K562 (cell line): ENCODE data around the gene MTARC2. TPM values are rescaled to one million over a fixed set of nuclear protein-coding genes. Genes with fewer than 3 reads are reported as not detected.

ENCODE experiments used
- CEBPG ChIP-seq, 3 experiments: fragments of 200-800 bp in 1 of 3; sonication (Bioruptor generic) in 1 of 3; sonication (generic) in 1 of 3; formaldehyde crosslinking in 1 of 3; IDR thresholded peaks in 2 of 3; conservative IDR thresholded peaks in 1 of 3; 2 replicates each; pipeline versions ENCODE4 v1.6.1 to v1.8.0; 2016 to 2022; ENCODE audit warnings: missing compliant biosample characterization in 2 of 3, missing genetic modification characterization in 2 of 3, mild to moderate bottlenecking in 1 of 3, missing genetic modification reagents in 1 of 3
- CXXC5 ChIP-seq: fragments of 250-450 bp; sonication (Bioruptor Pico); IDR thresholded peaks from 2 replicates; pipeline ENCODE4 v1.8.0; 2022; ENCODE audit warnings: inconsistent platforms, mild to moderate bottlenecking, moderate library complexity
- FOXK1 ChIP-seq: sonication (generic); formaldehyde crosslinking; IDR thresholded peaks from 2 replicates; pipeline ENCODE4 v1.8.0; 2022; ENCODE audit warnings: missing genetic modification reagents, mild to moderate bottlenecking, borderline replicate concordance
- JUN ChIP-seq, 2 experiments: sonication (generic) in 1 of 2; formaldehyde crosslinking in 1 of 2; IDR thresholded peaks; 2 replicates each; pipeline versions ENCODE4 v1.6.1 to v1.8.0; 2012 to 2022; ENCODE audit warnings: borderline replicate concordance in 2 of 2, mild to moderate bottlenecking in 2 of 2, improper control_type of control experiment in 1 of 2, low read depth in 1 of 2, low read length in 1 of 2, missing genetic modification reagents in 1 of 2
- KDM1A ChIP-seq, 2 experiments: fragments of 450-650 bp; IDR thresholded peaks; 2 replicates each; pipeline ENCODE4 v1.6.1; 2016; ENCODE audit warnings: mild to moderate bottlenecking in 2 of 2
- MYC ChIP-seq, 2 experiments: fragments of 250-450 bp in 1 of 2; sonication (Bioruptor Pico) in 1 of 2; IDR thresholded peaks; 2 replicates each; pipeline versions ENCODE4 v1.5.1 to v1.6.1; 2012 to 2021; ENCODE audit warnings: low read depth in 2 of 2, borderline replicate concordance in 1 of 2, improper control_type of control experiment in 1 of 2, low read length in 1 of 2, mild to moderate bottlenecking in 1 of 2, moderate library complexity in 1 of 2
- SAFB ChIP-seq: fragments of 200-400 bp; formaldehyde crosslinking; IDR thresholded peaks from 2 replicates; pipeline ENCODE4 v1.6.1; 2017; ENCODE audit warnings: low read depth, low read length, borderline replicate concordance
- SMAD3 ChIP-seq: fragments of 450-650 bp; formaldehyde crosslinking; conservative IDR thresholded peaks from 2 replicates; pipeline ENCODE4 v1.4.0; 2020; ENCODE audit warnings: mild to moderate bottlenecking
- SMC3 ChIP-seq: conservative IDR thresholded peaks from 2 replicates; pipeline ENCODE4 v1.6.1; 2011; ENCODE audit warnings: low read depth, low read length, improper control_type of control experiment; ENCODE audit not compliant: insufficient read depth
- SOX6 ChIP-seq: fragments of 450-650 bp; IDR thresholded peaks from 2 replicates; pipeline ENCODE4 v1.6.1; 2014; ENCODE audit warnings: mild to moderate bottlenecking
- ZBTB8A ChIP-seq: fragments of 450-650 bp; IDR thresholded peaks from 2 replicates; pipeline ENCODE4 v1.6.1; 2018; ENCODE audit warnings: mild to moderate bottlenecking, moderate library complexity; ENCODE audit not compliant: partially characterized antibody
- ZNF586 ChIP-seq: fragments of 450-650 bp; formaldehyde crosslinking; conservative IDR thresholded peaks from 2 replicates; pipeline ENCODE4 v1.4.0; 2020; ENCODE audit warnings: mild to moderate bottlenecking, moderate library complexity
- polyA plus RNA-seq, 8 experiments: library from polyadenylated mRNA; depleted of rRNA in 4 of 8; stranded (reverse) in 5 of 8; unstranded in 3 of 8; fragments of >200 nt; fragmentation: Nextera tagmentation in 2 of 8; fragmentation: Illumina TruSeq in 1 of 8; extraction: Ambion mirVana in 2 of 8; extraction: Trizol in 1 of 8; gene quantifications; 2 replicates each; pipeline versions ENCODE4 v1.2.1 to v1.2.3, GENCODE V29; 2011 to 2014; ENCODE audit warnings: inconsistent platforms in 1 of 8, missing spikeins in 1 of 8
- total RNA-seq, 7 experiments: library from RNA; depleted of rRNA in 6 of 7; stranded (reverse); fragments of >200 nt in 6 of 7; fragmentation: Illumina TruSeq in 2 of 7; extraction: Trizol in 2 of 7; gene quantifications; 2 replicates each; pipeline versions ENCODE4 v1.2.1 to v1.2.3, GENCODE V29; 2011 to 2021; ENCODE audit warnings: low replicate concordance in 1 of 7
- TF ChIP-seq, protein P1 (sequence below): sonication (generic); formaldehyde crosslinking; IDR thresholded peaks from 2 replicates; pipeline ENCODE4 v1.8.0; 2022; ENCODE audit warnings: missing genetic modification reagents, mild to moderate bottlenecking, borderline replicate concordance
- TF ChIP-seq, protein P2 (sequence below): fragments of 450-650 bp; IDR thresholded peaks from 2 replicates; pipeline ENCODE4 v1.6.1; 2014; ENCODE audit warnings: low read depth, mild to moderate bottlenecking, moderate library complexity, borderline replicate concordance
- TF ChIP-seq, protein P3 (sequence below): fragments of 450-650 bp; IDR thresholded peaks from 2 replicates; pipeline ENCODE4 v1.6.1; 2016; ENCODE audit warnings: missing biosample characterization, missing genetic modification characterization
- TF ChIP-seq, protein P4 (sequence below): sonication (generic); formaldehyde crosslinking; IDR thresholded peaks from 2 replicates; pipeline ENCODE4 v1.8.0; 2022; ENCODE audit warnings: mild to moderate bottlenecking, missing genetic modification reagents
- TF ChIP-seq, protein P5 (sequence below), 2 experiments: fragments of 450-650 bp in 1 of 2; sonication (generic) in 1 of 2; formaldehyde crosslinking in 1 of 2; IDR thresholded peaks in 1 of 2; conservative IDR thresholded peaks in 1 of 2; 2 replicates each; pipeline versions ENCODE4 v1.6.1 to v1.8.1; 2016 to 2023; ENCODE audit warnings: mild to moderate bottlenecking in 2 of 2, moderate library complexity in 2 of 2, inconsistent platforms in 1 of 2, missing genetic modification reagents in 1 of 2
- TF ChIP-seq, protein P6 (sequence below): sonication (generic); formaldehyde crosslinking; IDR thresholded peaks from 2 replicates; pipeline ENCODE4 v1.5.0; 2020; ENCODE audit warnings: missing genetic modification reagents

Gene MTARC2
- total and polyA plus RNA-seq, 9 of the 15 experiments (the other 6 are each of a cell fraction or from before 2014, with no cell fraction given), result 0.03 to 0.35 TPM; not detected in 7

DNA sequence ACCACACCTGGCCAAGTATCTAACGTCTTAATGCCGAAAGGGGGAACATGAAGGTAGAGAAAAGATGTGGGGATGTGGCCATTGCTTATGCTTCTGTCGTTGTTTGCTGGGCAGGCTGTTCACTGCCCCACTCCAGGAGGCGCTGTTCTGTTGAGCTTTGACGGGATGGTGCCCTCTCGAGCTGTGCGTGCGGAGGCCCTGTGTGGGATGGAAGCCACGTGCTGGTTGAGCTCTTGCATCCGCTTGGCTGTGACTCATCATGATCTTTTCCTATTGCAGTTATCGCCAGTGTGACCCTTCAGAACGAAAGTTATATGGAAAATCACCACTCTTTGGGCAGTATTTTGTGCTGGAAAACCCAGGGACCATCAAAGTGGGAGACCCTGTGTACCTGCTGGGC, 64.9 kb downstream of the MTARC2 start (continued):
- TF ChIP-seq, protein P1, sequence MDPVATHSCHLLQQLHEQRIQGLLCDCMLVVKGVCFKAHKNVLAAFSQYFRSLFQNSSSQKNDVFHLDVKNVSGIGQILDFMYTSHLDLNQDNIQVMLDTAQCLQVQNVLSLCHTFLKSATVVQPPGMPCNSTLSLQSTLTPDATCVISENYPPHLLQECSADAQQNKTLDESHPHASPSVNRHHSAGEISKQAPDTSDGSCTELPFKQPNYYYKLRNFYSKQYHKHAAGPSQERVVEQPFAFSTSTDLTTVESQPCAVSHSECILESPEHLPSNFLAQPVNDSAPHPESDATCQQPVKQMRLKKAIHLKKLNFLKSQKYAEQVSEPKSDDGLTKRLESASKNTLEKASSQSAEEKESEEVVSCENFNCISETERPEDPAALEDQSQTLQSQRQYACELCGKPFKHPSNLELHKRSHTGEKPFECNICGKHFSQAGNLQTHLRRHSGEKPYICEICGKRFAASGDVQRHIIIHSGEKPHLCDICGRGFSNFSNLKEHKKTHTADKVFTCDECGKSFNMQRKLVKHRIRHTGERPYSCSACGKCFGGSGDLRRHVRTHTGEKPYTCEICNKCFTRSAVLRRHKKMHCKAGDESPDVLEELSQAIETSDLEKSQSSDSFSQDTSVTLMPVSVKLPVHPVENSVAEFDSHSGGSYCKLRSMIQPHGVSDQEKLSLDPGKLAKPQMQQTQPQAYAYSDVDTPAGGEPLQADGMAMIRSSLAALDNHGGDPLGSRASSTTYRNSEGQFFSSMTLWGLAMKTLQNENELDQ (CRISPR knock-in tag), result no peak
- TF ChIP-seq SAFB, result no peak
- peak; percentile 69 for TF ChIP-seq CXXC5 (CRISPR knock-in tag)
- peak; percentile 80 for TF ChIP-seq MYC (IDR thresholded peaks at IDR 0.05; ENCODE audit: low read depth, low read length)
- TF ChIP-seq MYC (CRISPR knock-in tag; IDR thresholded peaks at IDR 0.05; ENCODE audit: borderline replicate concordance, low read depth), result no peak
- TF ChIP-seq, protein P2, sequence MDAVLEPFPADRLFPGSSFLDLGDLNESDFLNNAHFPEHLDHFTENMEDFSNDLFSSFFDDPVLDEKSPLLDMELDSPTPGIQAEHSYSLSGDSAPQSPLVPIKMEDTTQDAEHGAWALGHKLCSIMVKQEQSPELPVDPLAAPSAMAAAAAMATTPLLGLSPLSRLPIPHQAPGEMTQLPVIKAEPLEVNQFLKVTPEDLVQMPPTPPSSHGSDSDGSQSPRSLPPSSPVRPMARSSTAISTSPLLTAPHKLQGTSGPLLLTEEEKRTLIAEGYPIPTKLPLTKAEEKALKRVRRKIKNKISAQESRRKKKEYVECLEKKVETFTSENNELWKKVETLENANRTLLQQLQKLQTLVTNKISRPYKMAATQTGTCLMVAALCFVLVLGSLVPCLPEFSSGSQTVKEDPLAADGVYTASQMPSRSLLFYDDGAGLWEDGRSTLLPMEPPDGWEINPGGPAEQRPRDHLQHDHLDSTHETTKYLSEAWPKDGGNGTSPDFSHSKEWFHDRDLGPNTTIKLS, result peak; percentile 39; the same call in 1 of the 2 replicates
- TF ChIP-seq FOXK1, result no peak
- TF ChIP-seq, protein P3, sequence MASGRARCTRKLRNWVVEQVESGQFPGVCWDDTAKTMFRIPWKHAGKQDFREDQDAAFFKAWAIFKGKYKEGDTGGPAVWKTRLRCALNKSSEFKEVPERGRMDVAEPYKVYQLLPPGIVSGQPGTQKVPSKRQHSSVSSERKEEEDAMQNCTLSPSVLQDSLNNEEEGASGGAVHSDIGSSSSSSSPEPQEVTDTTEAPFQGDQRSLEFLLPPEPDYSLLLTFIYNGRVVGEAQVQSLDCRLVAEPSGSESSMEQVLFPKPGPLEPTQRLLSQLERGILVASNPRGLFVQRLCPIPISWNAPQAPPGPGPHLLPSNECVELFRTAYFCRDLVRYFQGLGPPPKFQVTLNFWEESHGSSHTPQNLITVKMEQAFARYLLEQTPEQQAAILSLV (tag), result no peak
- TF ChIP-seq SMC3, result 0 out of 2 replicates have a peak, but pooled peaks have one; percentile 18
- TF ChIP-seq, protein P4, sequence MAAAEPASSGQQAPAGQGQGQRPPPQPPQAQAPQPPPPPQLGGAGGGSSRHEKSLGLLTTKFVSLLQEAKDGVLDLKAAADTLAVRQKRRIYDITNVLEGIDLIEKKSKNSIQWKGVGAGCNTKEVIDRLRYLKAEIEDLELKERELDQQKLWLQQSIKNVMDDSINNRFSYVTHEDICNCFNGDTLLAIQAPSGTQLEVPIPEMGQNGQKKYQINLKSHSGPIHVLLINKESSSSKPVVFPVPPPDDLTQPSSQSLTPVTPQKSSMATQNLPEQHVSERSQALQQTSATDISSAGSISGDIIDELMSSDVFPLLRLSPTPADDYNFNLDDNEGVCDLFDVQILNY, result no peak
- TF ChIP-seq JUN (IDR thresholded peaks at IDR 0.05; ENCODE audit: borderline replicate concordance, low read depth, low read length), result peak; percentile 76; the same call in 1 of the 2 replicates
- no peak for TF ChIP-seq JUN (CRISPR knock-in tag; IDR thresholded peaks at IDR 0.05; ENCODE audit: borderline replicate concordance)
- 0 out of 2 replicates have a peak, but pooled peaks have one; percentile 16 for TF ChIP-seq SOX6
- TF ChIP-seq, protein P5, sequence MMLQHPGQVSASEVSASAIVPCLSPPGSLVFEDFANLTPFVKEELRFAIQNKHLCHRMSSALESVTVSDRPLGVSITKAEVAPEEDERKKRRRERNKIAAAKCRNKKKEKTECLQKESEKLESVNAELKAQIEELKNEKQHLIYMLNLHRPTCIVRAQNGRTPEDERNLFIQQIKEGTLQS (IDR thresholded peaks at IDR 0.05), result peak; percentile 65
- TF ChIP-seq, protein P5 (CRISPR knock-in tag; conservative IDR thresholded peaks at IDR 0.05), result no peak
- no peak for TF ChIP-seq ZNF586 (CRISPR knock-in tag)
- TF ChIP-seq SMAD3 (CRISPR knock-in tag), result no peak
- TF ChIP-seq ZBTB8A, result no peak
- no peak for TF ChIP-seq KDM1A (IDR thresholded peaks at IDR 0.05)
- TF ChIP-seq CEBPG (CRISPR knock-in tag; IDR thresholded peaks at IDR 0.05), result no peak
- no peak for TF ChIP-seq CEBPG (tag; conservative IDR thresholded peaks at IDR 0.05 in 1 of 2, IDR thresholded peaks at IDR 0.05 in 1 of 2)
- TF ChIP-seq, protein P6, sequence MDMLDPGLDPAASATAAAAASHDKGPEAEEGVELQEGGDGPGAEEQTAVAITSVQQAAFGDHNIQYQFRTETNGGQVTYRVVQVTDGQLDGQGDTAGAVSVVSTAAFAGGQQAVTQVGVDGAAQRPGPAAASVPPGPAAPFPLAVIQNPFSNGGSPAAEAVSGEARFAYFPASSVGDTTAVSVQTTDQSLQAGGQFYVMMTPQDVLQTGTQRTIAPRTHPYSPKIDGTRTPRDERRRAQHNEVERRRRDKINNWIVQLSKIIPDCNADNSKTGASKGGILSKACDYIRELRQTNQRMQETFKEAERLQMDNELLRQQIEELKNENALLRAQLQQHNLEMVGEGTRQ, result peak; percentile 51
